Prostate gland (tissue), 2 donors: ENCODE data around the gene BPIFB2.

ENCODE experiments used
- POLR2A ChIP-seq: fragments of 450-650 bp; IDR thresholded peaks from one replicate; pipeline ENCODE4 v1.6.1; 2016; ENCODE audit warnings: antibody characterized with exemption, mild to moderate bottlenecking
- TF ChIP-seq, protein P1 (sequence below), 4 experiments: fragments of 200-600 bp in 2 of 4; fragments of 450-650 bp in 2 of 4; sonication (generic) in 2 of 4; IDR thresholded peaks; 1 replicate in 3 of 4; 2 replicates in 1 of 4; pipeline ENCODE4 v1.5.1; 2016 to 2019; ENCODE audit warnings: antibody characterized with exemption in 4 of 4, mild to moderate bottlenecking in 2 of 4, moderate library complexity in 2 of 4

DNA sequence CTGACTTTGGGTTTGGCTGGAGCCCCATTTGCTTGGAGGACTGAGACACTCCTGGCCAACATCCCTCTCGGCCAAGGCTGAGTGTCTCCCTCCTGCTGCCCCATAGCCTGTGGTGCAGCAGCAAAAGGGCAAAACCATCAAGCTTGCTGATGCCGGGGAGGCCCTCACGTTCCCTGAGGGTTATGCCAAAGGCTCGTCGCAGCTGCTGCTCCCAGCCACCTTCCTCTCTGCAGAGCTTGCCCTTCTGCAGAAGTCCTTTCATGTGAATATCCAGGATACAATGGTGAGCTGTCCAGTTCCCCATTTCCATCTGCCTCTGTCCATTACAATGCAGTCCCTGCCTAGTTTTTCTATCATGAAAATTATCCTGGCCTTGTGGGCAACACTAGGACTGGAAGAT, 30.0 kb downstream of the BPIFB2 start:
- TF ChIP-seq, protein P1, sequence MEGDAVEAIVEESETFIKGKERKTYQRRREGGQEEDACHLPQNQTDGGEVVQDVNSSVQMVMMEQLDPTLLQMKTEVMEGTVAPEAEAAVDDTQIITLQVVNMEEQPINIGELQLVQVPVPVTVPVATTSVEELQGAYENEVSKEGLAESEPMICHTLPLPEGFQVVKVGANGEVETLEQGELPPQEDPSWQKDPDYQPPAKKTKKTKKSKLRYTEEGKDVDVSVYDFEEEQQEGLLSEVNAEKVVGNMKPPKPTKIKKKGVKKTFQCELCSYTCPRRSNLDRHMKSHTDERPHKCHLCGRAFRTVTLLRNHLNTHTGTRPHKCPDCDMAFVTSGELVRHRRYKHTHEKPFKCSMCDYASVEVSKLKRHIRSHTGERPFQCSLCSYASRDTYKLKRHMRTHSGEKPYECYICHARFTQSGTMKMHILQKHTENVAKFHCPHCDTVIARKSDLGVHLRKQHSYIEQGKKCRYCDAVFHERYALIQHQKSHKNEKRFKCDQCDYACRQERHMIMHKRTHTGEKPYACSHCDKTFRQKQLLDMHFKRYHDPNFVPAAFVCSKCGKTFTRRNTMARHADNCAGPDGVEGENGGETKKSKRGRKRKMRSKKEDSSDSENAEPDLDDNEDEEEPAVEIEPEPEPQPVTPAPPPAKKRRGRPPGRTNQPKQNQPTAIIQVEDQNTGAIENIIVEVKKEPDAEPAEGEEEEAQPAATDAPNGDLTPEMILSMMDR (IDR thresholded peaks at IDR 0.05), result no peak
- TF ChIP-seq POLR2A, result no peak
